Large intestine (tissue), 3 donors: ENCODE data around the gene HVCN1. TPM values are rescaled to one million over a fixed set of nuclear protein-coding genes. Genes with fewer than 3 reads are reported as not detected.

Experiments used
- DNase-seq, 2 donors: peaks; one replicate each; pipeline versions ENCODE4 v3.0.0 to v3.0.0-alpha.2; 2013
- H3K27ac ChIP-seq: one replicate; pipeline ENCODE4 v1.5.1; 2013; ENCODE audit warnings: low read length
- H3K27me3 ChIP-seq: 2 replicates; pipeline ENCODE4 v1.6.1; 2013; ENCODE audit warnings: low read length; ENCODE audit not compliant: control insufficient read depth, insufficient read depth
- H3K36me3 ChIP-seq: 2 replicates; pipeline ENCODE4 v1.6.1; 2013; ENCODE audit warnings: low read length; ENCODE audit not compliant: control insufficient read depth, insufficient read depth
- H3K4me1 ChIP-seq: one replicate; pipeline ENCODE4 v1.6.1; 2013; ENCODE audit warnings: low read length; ENCODE audit not compliant: control insufficient read depth, insufficient read depth
- H3K4me3 ChIP-seq: one replicate; pipeline ENCODE4 v1.5.1; 2013; ENCODE audit warnings: low read length
- H3K9me3 ChIP-seq: one replicate; pipeline ENCODE4 v1.6.1; 2013; ENCODE audit warnings: mild to moderate bottlenecking, low read depth, low read length, moderate library complexity; ENCODE audit not compliant: control insufficient read depth
- WGBS: methylation state at CpG from one replicate; pipeline ENCODE4 v1.1.5; 2013; ENCODE audit warnings: low lambda C conversion rate; ENCODE audit not compliant: insufficient coverage; 5-methylcytosine and 5-hydroxymethylcytosine counted together
- polyA plus RNA-seq: library from polyadenylated mRNA; unstranded; fragments of 120-200 nt; gene quantifications from one replicate; pipeline ENCODE4 v1.2.1, GENCODE V29; 2013

The HVCN1 gene
- polyA plus RNA-seq, 1 donor, result 5.5 TPM

DNA sequence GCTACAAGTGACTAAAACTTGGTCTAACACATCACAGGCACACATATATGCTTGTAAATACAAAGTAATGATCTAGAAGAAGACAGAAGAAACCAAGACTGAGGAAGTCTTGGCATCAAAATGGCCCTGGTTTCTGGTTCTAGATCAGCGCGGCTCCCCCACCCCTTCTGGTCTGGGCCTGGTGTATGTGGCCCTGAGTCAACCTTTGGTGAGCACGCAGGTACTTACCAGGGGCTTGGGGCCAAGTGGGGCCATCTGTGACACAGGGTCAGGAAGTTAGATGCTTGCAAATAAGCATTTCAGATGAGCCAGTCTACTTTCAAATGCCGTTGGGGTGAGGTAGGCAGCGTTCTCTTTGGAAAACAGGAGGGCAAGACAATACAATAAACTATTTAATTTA is 13.2 kb upstream of the HVCN1 start:
- Histone ChIP-seq H3K36me3 (no peaks in the 10 kb centered on the region), H3K27ac (no peak overlapping the region), H3K27me3 (no peaks in the 10 kb centered on the region), H3K4me1 (no peaks in the 10 kb centered on the region), H3K9me3 (no peaks in the 10 kb centered on the region), H3K4me3 (no peak overlapping the region)
- no CpG with 5 or more reads among the region's 5 CpGs for WGBS
- no peak for DNase-seq

DNA sequence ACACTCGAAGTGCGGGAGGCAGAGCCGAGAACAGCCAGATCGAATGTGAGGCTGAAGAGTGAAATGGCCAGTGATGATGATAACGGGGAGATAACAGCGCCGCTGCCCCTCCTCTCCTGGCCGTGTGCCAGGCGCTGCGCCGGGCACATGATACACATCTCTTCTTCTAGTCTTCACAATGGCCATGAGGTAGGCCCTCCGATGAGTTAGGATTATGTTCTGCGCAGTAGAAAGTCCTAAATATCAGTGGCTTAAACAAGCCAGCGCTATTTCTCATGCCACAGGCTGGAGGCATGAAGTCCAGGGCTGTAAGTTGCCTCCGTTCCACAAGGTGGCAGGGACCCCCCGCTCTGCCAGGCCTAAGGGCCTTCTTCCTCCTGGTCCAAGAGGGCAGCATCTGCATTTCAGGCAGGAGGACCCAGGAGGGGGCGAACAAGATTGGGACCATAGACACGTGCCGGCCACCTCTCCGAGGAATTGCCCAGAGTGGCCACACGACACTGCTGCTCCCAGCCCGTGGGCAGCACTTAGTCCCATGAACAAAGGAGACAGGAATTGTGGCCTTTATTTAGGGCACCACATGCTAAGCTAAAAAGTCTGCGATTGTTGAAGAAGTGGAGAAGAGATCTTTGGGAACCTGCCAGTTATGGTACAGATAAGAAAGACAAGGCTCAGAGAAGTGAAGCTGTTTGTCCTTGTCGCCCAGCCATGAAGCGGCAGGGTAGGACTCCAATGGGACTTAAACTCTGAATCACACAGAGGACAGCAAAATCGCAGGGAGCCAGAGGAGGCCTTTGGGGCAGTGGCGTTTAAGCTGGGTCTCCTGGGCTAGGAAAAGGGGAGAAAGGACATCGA is 10.9 kb upstream of the HVCN1 start:
- no peaks in the 10 kb centered on the region for H3K4me1 ChIP-seq
- no CpG with 5 or more reads among the region's 28 CpGs for WGBS
- H3K36me3 ChIP-seq, result no peaks in the 10 kb centered on the region
- H3K27me3 ChIP-seq, result no peaks in the 10 kb centered on the region
- H3K27ac ChIP-seq, result no peak overlapping the region
- no peak overlapping the region for H3K4me3 ChIP-seq
- H3K9me3 ChIP-seq, result no peaks in the 10 kb centered on the region
- DNase-seq, result no peak

DNA sequence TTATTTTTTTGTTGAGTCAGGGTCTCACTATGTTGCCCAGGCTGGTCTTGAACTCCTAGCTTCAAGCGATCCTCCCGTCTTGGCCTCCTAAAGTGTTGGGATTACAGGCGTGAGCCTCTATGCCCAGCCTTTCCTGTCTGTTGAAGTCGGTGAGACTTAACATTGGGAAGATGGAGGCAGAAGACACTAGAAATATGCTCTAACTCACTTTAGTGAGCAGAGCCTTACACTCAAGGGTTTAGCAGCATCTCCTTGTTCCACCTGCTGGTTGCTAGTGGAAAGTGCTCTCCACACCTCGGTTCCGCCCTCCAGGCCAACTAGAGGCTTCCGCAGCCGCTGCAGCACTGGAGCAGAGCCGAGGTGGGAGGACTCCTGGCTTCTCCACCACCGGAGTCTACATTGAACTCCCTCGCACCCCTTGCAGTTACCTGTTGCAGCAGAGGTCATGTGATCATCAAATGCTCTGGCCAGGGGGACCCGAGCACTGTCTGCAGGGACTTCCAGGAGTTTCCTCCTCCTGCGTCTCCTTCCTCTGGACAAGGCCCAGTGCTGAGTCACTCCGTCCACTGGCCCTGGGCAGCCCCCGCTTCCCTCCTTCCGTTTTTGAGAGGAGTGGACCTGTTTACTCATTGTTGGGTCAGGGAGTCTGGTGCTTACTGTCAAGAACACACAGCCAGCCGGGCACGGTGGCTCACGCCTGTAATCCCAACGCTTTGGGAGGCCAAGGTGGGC is 9.4 kb upstream of the HVCN1 start:
- Histone ChIP-seq H3K9me3 (no peaks in the 10 kb centered on the region), H3K27me3 (no peaks in the 10 kb centered on the region), H3K27ac (no peak overlapping the region), H3K4me3 (no peak overlapping the region), H3K4me1 (no peaks in the 10 kb centered on the region), H3K36me3 (no peaks in the 10 kb centered on the region)
- no CpG with 5 or more reads among the region's 20 CpGs for WGBS
- DNase-seq, result peak; percentile 52 to 73

DNA sequence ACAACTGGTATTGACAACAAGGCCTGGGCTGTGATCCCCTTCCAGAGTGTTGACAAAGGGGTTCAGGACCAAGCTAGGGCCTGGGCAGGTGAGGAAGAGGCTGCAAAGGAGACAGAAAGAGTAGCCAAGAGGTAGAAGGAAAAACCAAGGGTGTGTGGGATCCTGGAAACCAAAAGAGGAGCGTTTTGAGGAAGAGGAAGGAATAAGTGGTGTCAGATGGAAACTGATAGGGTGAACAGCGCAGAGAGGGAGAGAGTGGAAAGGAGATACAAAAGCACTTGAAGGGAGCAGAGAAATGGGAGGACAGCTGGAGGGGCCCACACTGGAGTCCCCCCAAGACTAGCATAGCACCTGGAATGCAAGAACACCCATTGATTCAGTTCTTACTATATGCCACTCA is 8.3 kb upstream of the HVCN1 start:
- Histone ChIP-seq H3K4me1 (no peaks in the 10 kb centered on the region), H3K27me3 (no peaks in the 10 kb centered on the region), H3K4me3 (no peak overlapping the region), H3K36me3 (no peaks in the 10 kb centered on the region), H3K9me3 (no peaks in the 10 kb centered on the region), H3K27ac (no peak overlapping the region)
- no peak for DNase-seq
- 93% methylated on average over 2 of the region's 2 CpGs for WGBS

DNA sequence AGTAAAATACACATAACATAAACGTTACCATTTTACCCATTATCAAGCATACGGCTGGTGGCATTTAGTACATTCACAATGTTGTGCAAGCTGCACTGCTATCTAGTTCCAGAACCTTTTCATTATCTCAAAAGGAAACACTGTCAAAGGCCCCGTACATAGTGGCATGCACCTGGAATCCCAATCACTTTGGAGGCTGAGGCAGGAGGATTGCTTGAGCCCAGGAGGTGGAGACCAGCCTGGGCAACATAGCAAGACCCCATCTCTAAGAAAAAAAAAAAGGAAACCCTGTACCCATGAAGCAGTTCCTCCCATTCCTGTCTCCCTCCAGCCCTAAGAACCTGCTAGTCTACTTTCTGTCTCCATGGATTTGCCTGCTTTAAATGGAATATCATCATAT is 7.4 kb upstream of the HVCN1 start:
- Histone ChIP-seq H3K36me3 (no peaks in the 10 kb centered on the region), H3K27ac (no peak overlapping the region), H3K4me1 (no peaks in the 10 kb centered on the region), H3K9me3 (no peaks in the 10 kb centered on the region), H3K27me3 (no peaks in the 10 kb centered on the region), H3K4me3 (no peak overlapping the region)
- DNase-seq, result no peak
- 83% methylated on average over 1 of the region's 3 CpGs for WGBS

DNA sequence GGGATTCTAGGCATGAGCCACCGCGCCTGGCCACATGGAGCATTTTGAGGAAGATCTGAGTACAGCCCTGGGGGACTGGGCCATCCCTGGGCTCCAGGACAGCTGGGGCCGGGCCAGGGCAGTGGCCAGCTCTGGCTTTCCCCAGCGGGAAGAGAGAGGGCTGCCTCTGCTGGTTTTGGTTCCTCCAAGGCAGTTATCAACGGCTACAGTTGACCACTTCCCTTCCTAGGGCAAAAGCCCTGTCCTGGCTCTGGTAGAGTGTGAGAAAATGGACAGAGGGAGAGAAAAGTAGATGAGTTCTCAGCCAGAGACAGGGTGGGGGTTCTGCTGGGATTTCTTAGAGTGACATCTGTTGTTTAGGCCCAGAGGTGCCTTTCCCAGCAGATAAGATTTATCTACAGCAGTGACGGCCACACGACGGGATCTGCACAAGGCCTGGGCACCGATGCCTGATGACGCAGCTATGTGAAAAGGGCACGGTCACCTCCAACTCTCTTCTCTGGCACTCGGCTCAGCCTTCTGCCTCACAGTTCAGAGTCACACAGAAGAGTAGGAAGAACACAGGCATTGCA is 5.5 kb upstream of the HVCN1 start:
- peaks cover 3% of the 10 kb centered on the region for H3K4me1 ChIP-seq
- no peaks in the 10 kb centered on the region for H3K27me3 ChIP-seq
- no CpG with 5 or more reads among the region's 12 CpGs for WGBS
- no peak overlapping the region for H3K27ac ChIP-seq
- no peaks in the 10 kb centered on the region for H3K9me3 ChIP-seq
- H3K36me3 ChIP-seq, result no peaks in the 10 kb centered on the region
- no peak overlapping the region for H3K4me3 ChIP-seq
- no peak for DNase-seq

DNA sequence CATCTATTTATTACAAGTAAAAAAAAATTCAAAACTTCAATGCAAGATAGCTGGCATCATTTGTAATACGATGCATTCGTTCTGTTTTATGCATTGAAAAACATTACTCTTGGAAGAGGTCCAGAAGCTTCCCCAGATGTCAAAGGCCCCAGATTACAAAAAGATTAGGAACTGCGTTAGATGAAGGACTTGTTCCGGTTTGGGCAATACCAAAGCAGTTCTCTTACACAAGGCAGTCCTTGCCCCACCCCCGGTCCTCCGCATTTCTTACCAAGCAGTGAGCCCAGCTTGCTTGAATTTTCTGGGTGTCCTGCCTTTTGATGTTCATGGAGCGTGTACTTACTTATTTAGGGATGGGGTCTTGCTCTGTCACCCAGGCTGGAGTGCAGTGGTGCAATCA is 4.8 kb upstream of the HVCN1 start:
- Histone ChIP-seq H3K27me3 (no peaks in the 10 kb centered on the region), H3K27ac (no peak overlapping the region), H3K4me1 (peaks cover 4% of the 10 kb centered on the region), H3K4me3 (no peak overlapping the region), H3K36me3 (no peaks in the 10 kb centered on the region), H3K9me3 (no peaks in the 10 kb centered on the region)
- 83% methylated on average over 3 of the region's 7 CpGs for WGBS
- no peak for DNase-seq

DNA sequence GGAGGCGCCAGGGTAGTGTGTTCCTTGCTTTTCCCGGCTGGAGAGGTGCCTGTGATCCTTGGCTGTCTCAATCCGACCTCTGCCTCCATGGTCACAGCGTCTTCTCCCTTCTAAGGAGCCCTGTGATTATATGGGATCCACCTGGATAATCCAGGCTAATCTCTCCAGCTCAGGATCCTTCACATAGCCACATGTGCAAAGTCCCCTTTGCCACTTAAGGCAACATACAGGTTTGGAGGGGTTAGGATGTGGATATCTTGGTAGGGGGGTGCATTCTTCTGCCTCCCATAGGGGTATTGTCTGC is 1.2 kb upstream of the HVCN1 start:
- Histone ChIP-seq H3K36me3 (no peaks in the 10 kb centered on the region), H3K9me3 (no peaks in the 10 kb centered on the region), H3K4me1 (peaks cover 9% of the 10 kb centered on the region), H3K4me3 (no peak overlapping the region), H3K27me3 (peaks cover 8% of the 10 kb centered on the region), H3K27ac (no peak overlapping the region)
- no CpG with 5 or more reads among the region's 4 CpGs for WGBS
- DNase-seq, result no peak

DNA sequence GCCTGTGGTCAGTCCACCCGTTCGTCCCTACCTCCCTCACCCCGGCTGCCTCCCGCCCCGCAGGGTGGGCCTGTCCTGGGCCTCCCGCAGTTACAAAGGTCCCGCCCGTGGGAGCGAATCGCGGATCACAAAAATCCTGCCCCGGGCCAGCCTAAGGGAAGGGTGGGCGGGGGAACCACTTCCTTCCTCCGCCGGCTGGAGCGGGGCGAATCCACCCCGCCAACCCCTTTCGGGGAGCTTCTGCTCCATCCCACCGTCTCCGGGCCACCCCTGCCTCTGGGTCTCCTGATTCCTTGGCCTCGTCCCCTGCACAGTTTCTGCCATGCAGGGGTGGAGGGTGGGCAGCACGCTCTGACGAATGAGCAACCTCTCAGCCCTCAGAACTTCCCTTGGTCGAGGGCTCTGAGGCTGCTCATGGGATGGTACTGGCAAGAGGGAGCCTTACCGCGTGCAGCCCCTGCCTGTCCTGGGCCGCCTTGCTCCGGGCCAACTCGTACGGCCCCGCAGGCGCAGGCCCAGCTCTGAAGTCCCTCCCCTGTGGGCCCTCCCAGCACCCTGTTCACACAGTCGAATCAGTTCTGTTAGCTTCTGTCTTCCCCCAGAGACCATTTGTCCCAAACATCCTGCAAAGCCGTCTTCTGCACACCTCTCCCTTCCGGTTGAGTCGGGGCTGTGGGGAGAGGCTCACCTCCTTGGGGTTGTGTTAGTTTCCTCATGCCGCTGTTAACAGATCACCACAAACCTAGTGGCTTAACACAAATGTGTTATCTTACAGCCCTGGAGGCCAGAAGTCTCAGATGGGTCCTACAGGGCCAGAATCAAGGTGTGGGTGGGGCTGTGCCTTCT is 589 bp upstream of the HVCN1 start:
- no peaks in the 10 kb centered on the region for H3K9me3 ChIP-seq
- peak; percentile 17 to 59 for DNase-seq
- no peak overlapping the region for H3K27ac ChIP-seq
- peaks cover 8% of the 10 kb centered on the region for H3K27me3 ChIP-seq
- no peaks in the 10 kb centered on the region for H3K36me3 ChIP-seq
- peaks cover 9% of the 10 kb centered on the region for H3K4me1 ChIP-seq
- peak overlapping the region; percentile 55 for H3K4me3 ChIP-seq
- no CpG with 5 or more reads among the region's 38 CpGs for WGBS
